ENCODE data around the gene EXOC8.
A peak's percentile ranks its signal among the peaks of the same experiment; 100 is the strongest.

Gene EXOC8

DNA sequence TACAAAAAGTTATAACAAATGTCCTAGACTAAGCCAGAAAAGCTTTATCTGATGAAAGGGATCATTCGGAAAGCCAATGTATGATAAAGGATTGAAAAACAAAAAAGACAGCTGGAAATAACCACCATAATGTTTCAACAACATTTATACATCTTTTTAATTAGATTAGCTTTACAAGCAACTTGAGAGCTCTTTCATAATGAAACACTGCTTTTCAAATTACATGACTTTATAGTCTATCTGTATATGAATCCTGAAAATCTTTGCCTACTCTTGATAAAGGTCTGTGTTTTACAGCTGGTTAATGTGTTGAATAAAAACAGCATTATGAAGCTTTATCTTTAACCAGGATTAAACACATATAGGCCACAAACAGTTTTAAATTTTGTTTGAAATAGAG is 26.0 kb upstream of the EXOC8 start:
- no peak for DNase-seq (ENCODE audit: extremely low read depth, low read depth)
- TF ChIP-seq, protein P1, sequence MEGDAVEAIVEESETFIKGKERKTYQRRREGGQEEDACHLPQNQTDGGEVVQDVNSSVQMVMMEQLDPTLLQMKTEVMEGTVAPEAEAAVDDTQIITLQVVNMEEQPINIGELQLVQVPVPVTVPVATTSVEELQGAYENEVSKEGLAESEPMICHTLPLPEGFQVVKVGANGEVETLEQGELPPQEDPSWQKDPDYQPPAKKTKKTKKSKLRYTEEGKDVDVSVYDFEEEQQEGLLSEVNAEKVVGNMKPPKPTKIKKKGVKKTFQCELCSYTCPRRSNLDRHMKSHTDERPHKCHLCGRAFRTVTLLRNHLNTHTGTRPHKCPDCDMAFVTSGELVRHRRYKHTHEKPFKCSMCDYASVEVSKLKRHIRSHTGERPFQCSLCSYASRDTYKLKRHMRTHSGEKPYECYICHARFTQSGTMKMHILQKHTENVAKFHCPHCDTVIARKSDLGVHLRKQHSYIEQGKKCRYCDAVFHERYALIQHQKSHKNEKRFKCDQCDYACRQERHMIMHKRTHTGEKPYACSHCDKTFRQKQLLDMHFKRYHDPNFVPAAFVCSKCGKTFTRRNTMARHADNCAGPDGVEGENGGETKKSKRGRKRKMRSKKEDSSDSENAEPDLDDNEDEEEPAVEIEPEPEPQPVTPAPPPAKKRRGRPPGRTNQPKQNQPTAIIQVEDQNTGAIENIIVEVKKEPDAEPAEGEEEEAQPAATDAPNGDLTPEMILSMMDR (IDR thresholded peaks at IDR 0.05; ENCODE audit: low read depth, low read length), result no peak

- TF ChIP-seq, protein P1 (IDR thresholded peaks at IDR 0.05; ENCODE audit: low read depth, low read length), result no peak
- no peak for DNase-seq (ENCODE audit: extremely low read depth, low read depth)
Observed at GRCh38 chr1:231362325-231362724, 24.7 kb upstream of the EXOC8 start.

GRCh38 chr1:231359113-231359512 is 21.5 kb upstream of the EXOC8 start:
- TF ChIP-seq, protein P1 (IDR thresholded peaks at IDR 0.05; ENCODE audit: low read depth, low read length), result no peak
- peak; percentile 57 for DNase-seq (ENCODE audit: extremely low read depth, low read depth)

DNA sequence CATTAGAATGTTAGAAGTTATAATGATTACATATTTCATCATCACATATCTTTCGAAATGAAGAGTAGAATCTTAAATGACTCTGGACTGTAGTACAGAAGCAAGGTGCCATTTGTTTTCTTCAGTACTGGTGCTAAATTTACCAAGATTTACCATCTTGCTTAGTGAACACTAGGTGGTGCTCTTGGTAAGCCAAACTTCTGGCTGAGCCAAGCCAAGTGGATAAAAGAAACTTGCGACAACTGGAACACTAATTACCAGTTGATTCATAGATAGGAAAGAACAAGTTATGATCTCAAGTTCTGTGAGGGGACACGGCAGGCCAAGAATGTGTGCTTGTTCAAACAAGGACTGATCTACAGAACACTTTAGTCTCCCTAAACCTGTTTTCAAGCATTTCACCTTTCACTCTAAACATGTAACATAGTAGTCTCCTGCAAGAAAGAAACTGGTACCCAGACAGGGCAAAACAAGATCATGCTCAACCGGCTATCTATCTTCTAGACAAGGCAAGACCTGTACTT is 20.2 kb upstream of the EXOC8 start:
- TF ChIP-seq, protein P1 (IDR thresholded peaks at IDR 0.05; ENCODE audit: low read depth, low read length), result peak; percentile 72
- DNase-seq (ENCODE audit: extremely low read depth, low read depth), result peak; percentile 39

DNA sequence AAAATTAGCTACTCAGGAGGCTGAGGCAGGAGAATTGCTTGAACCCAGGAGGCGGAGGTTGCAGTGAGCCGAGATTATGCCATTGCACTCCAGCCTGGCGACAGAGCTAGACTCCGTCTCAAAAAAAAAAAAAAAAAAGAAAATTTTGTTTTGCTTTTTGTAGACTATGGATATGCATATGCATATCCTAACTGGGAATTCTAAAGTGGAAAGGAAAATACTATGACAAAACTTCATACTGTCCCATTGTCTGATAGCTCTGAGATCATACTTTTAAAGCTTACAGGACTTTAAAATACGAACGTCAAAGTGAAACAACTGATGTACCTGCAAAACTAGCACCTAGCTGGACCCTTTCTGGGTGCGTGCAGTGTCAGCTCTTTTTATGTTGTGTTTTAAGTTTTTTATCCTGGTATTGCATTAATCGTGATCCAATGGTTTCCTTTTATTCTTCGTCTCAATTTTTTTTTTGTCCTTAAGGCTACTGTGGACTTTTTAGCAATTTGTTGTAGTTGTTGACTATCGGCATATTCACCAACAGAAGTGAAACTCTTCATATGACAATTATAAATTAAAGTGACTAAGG is 19.6 kb upstream of the EXOC8 start:
- TF ChIP-seq, protein P1 (IDR thresholded peaks at IDR 0.05; ENCODE audit: low read depth, low read length), result no peak
- no peak for DNase-seq (ENCODE audit: extremely low read depth, low read depth)

DNA sequence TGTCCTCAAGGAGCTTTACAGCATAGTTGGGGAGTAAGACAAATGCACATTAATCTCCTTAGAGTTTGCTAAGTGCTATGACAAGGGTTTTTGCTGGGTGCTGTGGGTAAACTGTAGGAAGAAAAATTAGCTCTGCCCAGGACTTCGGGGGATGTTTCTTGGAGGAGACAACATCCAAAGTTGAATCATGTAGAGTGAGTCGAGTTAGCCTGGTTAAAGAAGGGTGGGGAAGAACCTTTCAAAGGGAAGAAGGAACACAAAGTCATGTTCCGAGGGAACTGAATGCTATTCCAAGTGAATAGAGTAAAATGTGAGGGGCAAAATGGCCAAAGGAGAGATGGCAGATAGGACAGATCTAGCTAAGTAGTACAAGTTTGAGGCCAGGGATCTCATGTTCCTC is 17.5 kb upstream of the EXOC8 start:
- no peak for DNase-seq (ENCODE audit: extremely low read depth, low read depth)
- TF ChIP-seq, protein P1 (IDR thresholded peaks at IDR 0.05; ENCODE audit: low read depth, low read length), result no peak

- DNase-seq (ENCODE audit: extremely low read depth, low read depth), result no peak
- TF ChIP-seq, protein P1 (IDR thresholded peaks at IDR 0.05; ENCODE audit: low read depth, low read length), result no peak
Observed at GRCh38 chr1:231354330-231355020, 16.8 kb upstream of the EXOC8 start.
